ENCODE data around the gene DDIT3. TPM values are rescaled to one million over a fixed set of nuclear protein-coding genes. Genes with fewer than 3 reads are reported as not detected.

Gene DDIT3
- total and polyA plus RNA-seq, 4 donors, result 4.7 to 30.2 (median 16.2) TPM

DNA sequence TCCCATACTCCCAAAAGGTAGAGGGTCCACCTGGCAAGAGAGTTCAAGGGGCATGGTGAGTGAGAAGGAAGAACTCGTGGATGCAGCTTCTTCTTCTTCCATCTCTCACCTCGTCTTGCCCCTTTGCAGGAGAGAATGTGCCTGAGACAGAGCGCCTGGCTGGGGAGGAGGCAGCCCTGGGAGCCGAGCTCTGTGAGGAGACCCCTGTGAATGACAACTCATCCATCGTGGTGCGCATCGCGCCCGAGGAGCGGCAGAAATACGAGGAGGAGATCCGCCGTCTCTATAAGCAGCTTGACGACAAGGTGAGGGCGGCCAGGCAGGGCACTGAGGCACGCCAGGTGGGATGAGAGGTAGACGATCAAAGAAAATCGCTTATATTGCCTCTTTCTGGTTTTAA lies 49.5 kb upstream of the DDIT3 start:
- TF ChIP-seq RAD21 (IDR thresholded peaks at IDR 0.05), result no peak
- TF ChIP-seq, protein P1, sequence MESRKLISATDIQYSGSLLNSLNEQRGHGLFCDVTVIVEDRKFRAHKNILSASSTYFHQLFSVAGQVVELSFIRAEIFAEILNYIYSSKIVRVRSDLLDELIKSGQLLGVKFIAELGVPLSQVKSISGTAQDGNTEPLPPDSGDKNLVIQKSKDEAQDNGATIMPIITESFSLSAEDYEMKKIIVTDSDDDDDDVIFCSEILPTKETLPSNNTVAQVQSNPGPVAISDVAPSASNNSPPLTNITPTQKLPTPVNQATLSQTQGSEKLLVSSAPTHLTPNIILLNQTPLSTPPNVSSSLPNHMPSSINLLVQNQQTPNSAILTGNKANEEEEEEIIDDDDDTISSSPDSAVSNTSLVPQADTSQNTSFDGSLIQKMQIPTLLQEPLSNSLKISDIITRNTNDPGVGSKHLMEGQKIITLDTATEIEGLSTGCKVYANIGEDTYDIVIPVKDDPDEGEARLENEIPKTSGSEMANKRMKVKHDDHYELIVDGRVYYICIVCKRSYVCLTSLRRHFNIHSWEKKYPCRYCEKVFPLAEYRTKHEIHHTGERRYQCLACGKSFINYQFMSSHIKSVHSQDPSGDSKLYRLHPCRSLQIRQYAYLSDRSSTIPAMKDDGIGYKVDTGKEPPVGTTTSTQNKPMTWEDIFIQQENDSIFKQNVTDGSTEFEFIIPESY (IDR thresholded peaks at IDR 0.05), result no peak
- TF ChIP-seq, protein P2, sequence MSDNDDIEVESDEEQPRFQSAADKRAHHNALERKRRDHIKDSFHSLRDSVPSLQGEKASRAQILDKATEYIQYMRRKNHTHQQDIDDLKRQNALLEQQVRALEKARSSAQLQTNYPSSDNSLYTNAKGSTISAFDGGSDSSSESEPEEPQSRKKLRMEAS (IDR thresholded peaks at IDR 0.05), result no peak
- TF ChIP-seq, protein P3, sequence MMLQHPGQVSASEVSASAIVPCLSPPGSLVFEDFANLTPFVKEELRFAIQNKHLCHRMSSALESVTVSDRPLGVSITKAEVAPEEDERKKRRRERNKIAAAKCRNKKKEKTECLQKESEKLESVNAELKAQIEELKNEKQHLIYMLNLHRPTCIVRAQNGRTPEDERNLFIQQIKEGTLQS (IDR thresholded peaks at IDR 0.05), result no peak
- TF ChIP-seq SP1 (IDR thresholded peaks at IDR 0.05), result no peak
- no peak for TF ChIP-seq NR2F2 (IDR thresholded peaks at IDR 0.05)
- no peak for TF ChIP-seq HNF4A (conservative IDR thresholded peaks at IDR 0.05)
- no peak for TF ChIP-seq YY1 (IDR thresholded peaks at IDR 0.05)
- TF ChIP-seq, protein P4, sequence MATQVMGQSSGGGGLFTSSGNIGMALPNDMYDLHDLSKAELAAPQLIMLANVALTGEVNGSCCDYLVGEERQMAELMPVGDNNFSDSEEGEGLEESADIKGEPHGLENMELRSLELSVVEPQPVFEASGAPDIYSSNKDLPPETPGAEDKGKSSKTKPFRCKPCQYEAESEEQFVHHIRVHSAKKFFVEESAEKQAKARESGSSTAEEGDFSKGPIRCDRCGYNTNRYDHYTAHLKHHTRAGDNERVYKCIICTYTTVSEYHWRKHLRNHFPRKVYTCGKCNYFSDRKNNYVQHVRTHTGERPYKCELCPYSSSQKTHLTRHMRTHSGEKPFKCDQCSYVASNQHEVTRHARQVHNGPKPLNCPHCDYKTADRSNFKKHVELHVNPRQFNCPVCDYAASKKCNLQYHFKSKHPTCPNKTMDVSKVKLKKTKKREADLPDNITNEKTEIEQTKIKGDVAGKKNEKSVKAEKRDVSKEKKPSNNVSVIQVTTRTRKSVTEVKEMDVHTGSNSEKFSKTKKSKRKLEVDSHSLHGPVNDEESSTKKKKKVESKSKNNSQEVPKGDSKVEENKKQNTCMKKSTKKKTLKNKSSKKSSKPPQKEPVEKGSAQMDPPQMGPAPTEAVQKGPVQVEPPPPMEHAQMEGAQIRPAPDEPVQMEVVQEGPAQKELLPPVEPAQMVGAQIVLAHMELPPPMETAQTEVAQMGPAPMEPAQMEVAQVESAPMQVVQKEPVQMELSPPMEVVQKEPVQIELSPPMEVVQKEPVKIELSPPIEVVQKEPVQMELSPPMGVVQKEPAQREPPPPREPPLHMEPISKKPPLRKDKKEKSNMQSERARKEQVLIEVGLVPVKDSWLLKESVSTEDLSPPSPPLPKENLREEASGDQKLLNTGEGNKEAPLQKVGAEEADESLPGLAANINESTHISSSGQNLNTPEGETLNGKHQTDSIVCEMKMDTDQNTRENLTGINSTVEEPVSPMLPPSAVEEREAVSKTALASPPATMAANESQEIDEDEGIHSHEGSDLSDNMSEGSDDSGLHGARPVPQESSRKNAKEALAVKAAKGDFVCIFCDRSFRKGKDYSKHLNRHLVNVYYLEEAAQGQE (IDR thresholded peaks at IDR 0.05), result no peak
- no peak for TF ChIP-seq JUND (IDR thresholded peaks at IDR 0.05)
- TF ChIP-seq, protein P5, sequence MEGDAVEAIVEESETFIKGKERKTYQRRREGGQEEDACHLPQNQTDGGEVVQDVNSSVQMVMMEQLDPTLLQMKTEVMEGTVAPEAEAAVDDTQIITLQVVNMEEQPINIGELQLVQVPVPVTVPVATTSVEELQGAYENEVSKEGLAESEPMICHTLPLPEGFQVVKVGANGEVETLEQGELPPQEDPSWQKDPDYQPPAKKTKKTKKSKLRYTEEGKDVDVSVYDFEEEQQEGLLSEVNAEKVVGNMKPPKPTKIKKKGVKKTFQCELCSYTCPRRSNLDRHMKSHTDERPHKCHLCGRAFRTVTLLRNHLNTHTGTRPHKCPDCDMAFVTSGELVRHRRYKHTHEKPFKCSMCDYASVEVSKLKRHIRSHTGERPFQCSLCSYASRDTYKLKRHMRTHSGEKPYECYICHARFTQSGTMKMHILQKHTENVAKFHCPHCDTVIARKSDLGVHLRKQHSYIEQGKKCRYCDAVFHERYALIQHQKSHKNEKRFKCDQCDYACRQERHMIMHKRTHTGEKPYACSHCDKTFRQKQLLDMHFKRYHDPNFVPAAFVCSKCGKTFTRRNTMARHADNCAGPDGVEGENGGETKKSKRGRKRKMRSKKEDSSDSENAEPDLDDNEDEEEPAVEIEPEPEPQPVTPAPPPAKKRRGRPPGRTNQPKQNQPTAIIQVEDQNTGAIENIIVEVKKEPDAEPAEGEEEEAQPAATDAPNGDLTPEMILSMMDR (IDR thresholded peaks at IDR 0.05; ENCODE audit: low read depth, low read length, missing input control), result no peak
- no peak for TF ChIP-seq FOXA2 (IDR thresholded peaks at IDR 0.05)
- no peak for TF ChIP-seq EGR1 (IDR thresholded peaks at IDR 0.05; ENCODE audit: low read depth in 2 of 2)
- H3K27ac ChIP-seq (ENCODE audit: low read depth in 1 of 2, low read length in 2 of 2), result no peak overlapping the region
- H3K4me1 ChIP-seq (ENCODE audit: control insufficient read depth in 4 of 4, insufficient read depth in 4 of 4, low read length in 3 of 4), result no peaks in the 10 kb centered on the region
- no peak overlapping the region for H3K9ac ChIP-seq (ENCODE audit: low read depth in 1 of 2, low read length in 2 of 2)
- WGBS, result 86% methylated on average over 18 of the region's 18 CpGs
- no peaks in the 10 kb centered on the region for H3K36me3 ChIP-seq (ENCODE audit: control insufficient read depth in 4 of 4, insufficient read depth in 3 of 4, low read depth in 1 of 4, low read length in 3 of 4)
- peaks cover 0 to 7% (median 0%) of the 10 kb centered on the region in 4 donors for H3K27me3 ChIP-seq (ENCODE audit: control insufficient read depth in 4 of 4, insufficient read depth in 4 of 4, low read length in 3 of 4)
- no peak for DNase-seq (ENCODE audit: low spot score)
- H3K9me3 ChIP-seq (ENCODE audit: control insufficient read depth in 4 of 4, low read length in 3 of 4), result no peaks in the 10 kb centered on the region
- H3K4me3 ChIP-seq (ENCODE audit: low read depth in 1 of 3, low read length in 3 of 3), result no peak overlapping the region

DNA sequence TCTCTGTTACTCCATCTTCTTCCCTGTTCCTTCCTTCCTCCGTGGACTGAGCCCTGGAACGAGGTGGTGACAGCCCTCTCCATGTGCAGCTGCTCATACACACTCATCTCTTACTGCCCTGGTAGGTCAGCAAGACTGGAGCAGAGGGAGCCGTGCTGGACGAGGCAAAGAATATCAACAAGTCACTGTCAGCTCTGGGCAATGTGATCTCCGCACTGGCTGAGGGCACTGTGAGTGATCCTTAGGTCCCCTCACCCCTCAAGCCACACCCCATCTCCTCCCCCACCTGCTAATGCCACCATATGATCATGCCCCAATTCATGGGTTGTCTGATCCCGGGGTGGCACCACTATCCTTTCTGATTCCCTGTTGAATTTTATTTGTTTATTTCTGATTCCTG lies 48.5 kb upstream of the DDIT3 start:
- no peaks in the 10 kb centered on the region for H3K9me3 ChIP-seq (ENCODE audit: control insufficient read depth in 4 of 4, low read length in 3 of 4)
- DNase-seq (ENCODE audit: low spot score), result no peak
- H3K27ac ChIP-seq (ENCODE audit: low read depth in 1 of 2, low read length in 2 of 2), result no peak overlapping the region
- WGBS, result 72% methylated on average over 6 of the region's 6 CpGs
- H3K27me3 ChIP-seq (ENCODE audit: control insufficient read depth in 4 of 4, insufficient read depth in 4 of 4, low read length in 3 of 4), result peaks cover 0 to 10% (median 0%) of the 10 kb centered on the region in 4 donors
- no peak overlapping the region for H3K9ac ChIP-seq (ENCODE audit: low read depth in 1 of 2, low read length in 2 of 2)
- H3K4me3 ChIP-seq (ENCODE audit: low read depth in 1 of 3, low read length in 3 of 3), result no peak overlapping the region
- no peaks in the 10 kb centered on the region for H3K4me1 ChIP-seq (ENCODE audit: control insufficient read depth in 4 of 4, insufficient read depth in 4 of 4, low read length in 3 of 4)
- H3K36me3 ChIP-seq (ENCODE audit: control insufficient read depth in 4 of 4, insufficient read depth in 3 of 4, low read depth in 1 of 4, low read length in 3 of 4), result no peaks in the 10 kb centered on the region
- TF ChIP-seq RAD21 (IDR thresholded peaks at IDR 0.05), result no peak
- TF ChIP-seq YY1 (IDR thresholded peaks at IDR 0.05), result no peak
- no peak for TF ChIP-seq GABPA (IDR thresholded peaks at IDR 0.05 in 1 of 2, conservative IDR thresholded peaks at IDR 0.05 in 1 of 2)
- TF ChIP-seq, protein P2 (IDR thresholded peaks at IDR 0.05), result no peak
- no peak for TF ChIP-seq SP1 (IDR thresholded peaks at IDR 0.05)
- no peak for TF ChIP-seq TAF1 (conservative IDR thresholded peaks at IDR 0.05)
- TF ChIP-seq NR2F2 (IDR thresholded peaks at IDR 0.05), result no peak
- no peak for TF ChIP-seq FOXA2 (IDR thresholded peaks at IDR 0.05)
- TF ChIP-seq, protein P5 (IDR thresholded peaks at IDR 0.05; ENCODE audit: low read depth, low read length, missing input control), result no peak
- no peak for TF ChIP-seq HNF4G (IDR thresholded peaks at IDR 0.05)
- TF ChIP-seq, protein P4 (IDR thresholded peaks at IDR 0.05), result no peak
- TF ChIP-seq HNF4A (conservative IDR thresholded peaks at IDR 0.05), result no peak
- TF ChIP-seq, protein P3 (IDR thresholded peaks at IDR 0.05), result no peak
